WTC11 (cell line): ENCODE results near the gene COL4A3. TPM values are rescaled to one million over a fixed set of nuclear protein-coding genes. Genes with fewer than 3 reads are reported as not detected.

ENCODE experiments used
- ATAC-seq: fragments of 200-7000 bp; cut with Tn5 transposase; 2 replicates; pipeline ENCODE4 v1.10.0; 2021; ENCODE audit warnings: mild to moderate bottlenecking, moderate library complexity
- CTCF ChIA-PET: fragments of 300-600 bp; sonication (Branson Sonifier 250); formaldehyde crosslinking; loops from one replicate; lab custom pipeline; 2021; ENCODE audit warnings: antibody characterized with exemption; lab: Charles Lee
- POLR2A ChIA-PET: fragments of 350-600 bp; sonication (Branson Sonifier 250); formaldehyde crosslinking; loops from one replicate; lab custom pipeline; 2021; ENCODE audit warnings: antibody characterized with exemption; lab: Charles Lee
- DNase-seq: peaks from one replicate; pipeline ENCODE4 v3.0.0; 2021; ENCODE audit warnings: low spot score
- H3K27ac Mint-ChIP-seq: 2 replicates; pipeline ENCODE4 v1.8.0; 2021; ENCODE audit warnings: mixed read lengths
- H3K27me3 Mint-ChIP-seq: 2 replicates; pipeline ENCODE4 v1.8.0; 2021; ENCODE audit warnings: low read depth, mild to moderate bottlenecking, moderate library complexity, mixed read lengths
- H3K36me3 Mint-ChIP-seq: 2 replicates; pipeline ENCODE4 v1.8.0; 2021; ENCODE audit warnings: mixed read lengths
- H3K4me1 Mint-ChIP-seq: 2 replicates; pipeline ENCODE4 v1.8.0; 2022; ENCODE audit warnings: mixed read lengths
- H3K4me3 Mint-ChIP-seq: 2 replicates; pipeline ENCODE4 v1.8.0; 2021; ENCODE audit warnings: mild to moderate bottlenecking, moderate library complexity, mixed read lengths
- H3K9me3 Mint-ChIP-seq: 2 replicates; pipeline ENCODE4 v1.8.0; 2021; ENCODE audit warnings: mixed read lengths
- ATF2 ChIP-seq: sonication (generic); formaldehyde crosslinking; IDR thresholded peaks from 2 replicates; pipeline ENCODE4 v1.8.1; 2022; ENCODE audit warnings: low read depth, missing genetic modification reagents, borderline replicate concordance
- E2F5 ChIP-seq: sonication (generic); formaldehyde crosslinking; IDR thresholded peaks from 2 replicates; pipeline ENCODE4 v1.8.1; 2022; ENCODE audit warnings: mild to moderate bottlenecking, moderate library complexity, missing genetic modification reagents
- ELF4 ChIP-seq: sonication (generic); formaldehyde crosslinking; IDR thresholded peaks from 2 replicates; pipeline ENCODE4 v1.8.1; 2022; ENCODE audit warnings: low read depth, mild to moderate bottlenecking, moderate library complexity, missing genetic modification reagents
- EMX1 ChIP-seq: fragments of 250-450 bp; sonication (Bioruptor Pico); IDR thresholded peaks from 2 replicates; pipeline ENCODE4 v1.8.0; 2021; ENCODE audit warnings: mild to moderate bottlenecking
- NFATC4 ChIP-seq: fragments of 250-450 bp; sonication (Bioruptor Pico); IDR thresholded peaks from 2 replicates; pipeline ENCODE4 v1.9.0; 2021; ENCODE audit warnings: mild to moderate bottlenecking
- NR1H2 ChIP-seq: sonication (generic); formaldehyde crosslinking; IDR thresholded peaks from 2 replicates; pipeline ENCODE4 v1.9.0; 2021; ENCODE audit warnings: mild to moderate bottlenecking, moderate library complexity, missing genetic modification reagents
- OVOL2 ChIP-seq: fragments of 250-450 bp; sonication (Bioruptor Pico); IDR thresholded peaks from 2 replicates; pipeline ENCODE4 v1.9.0; 2021; ENCODE audit warnings: mild to moderate bottlenecking, borderline replicate concordance
- PRRX2 ChIP-seq: fragments of 250-450 bp; sonication (Bioruptor Pico); IDR thresholded peaks from 2 replicates; pipeline ENCODE4 v1.8.0; 2021; ENCODE audit warnings: mild to moderate bottlenecking
- TEAD4 ChIP-seq: sonication (generic); formaldehyde crosslinking; IDR thresholded peaks from 2 replicates; pipeline ENCODE4 v1.8.0; 2022; ENCODE audit warnings: mild to moderate bottlenecking, missing genetic modification reagents
- USF2 ChIP-seq: sonication (generic); formaldehyde crosslinking; IDR thresholded peaks from 2 replicates; pipeline ENCODE4 v1.8.1; 2023; ENCODE audit warnings: mild to moderate bottlenecking, missing genetic modification reagents, moderate library complexity
- total RNA-seq: library from RNA; stranded (reverse); gene quantifications from 3 replicates; pipeline ENCODE4 v1.2.3, GENCODE V29; 2021
- TF ChIP-seq, protein P1 (sequence below): fragments of 250-450 bp; sonication (Bioruptor Pico); conservative IDR thresholded peaks from 2 replicates; pipeline ENCODE4 v1.9.0; 2021; ENCODE audit warnings: mild to moderate bottlenecking
- TF ChIP-seq, protein P2 (sequence below): sonication (generic); formaldehyde crosslinking; IDR thresholded peaks from 2 replicates; pipeline ENCODE4 v1.8.0; 2022; ENCODE audit warnings: mild to moderate bottlenecking, missing genetic modification reagents
- TF ChIP-seq, protein P3 (sequence below): fragments of 250-450 bp; sonication (Bioruptor Pico); IDR thresholded peaks from 2 replicates; pipeline ENCODE4 v1.9.0; 2021; ENCODE audit warnings: mild to moderate bottlenecking

The COL4A3 gene
- total RNA-seq, 1 experiment from 2014 or later: 0.90 TPM

DNA sequence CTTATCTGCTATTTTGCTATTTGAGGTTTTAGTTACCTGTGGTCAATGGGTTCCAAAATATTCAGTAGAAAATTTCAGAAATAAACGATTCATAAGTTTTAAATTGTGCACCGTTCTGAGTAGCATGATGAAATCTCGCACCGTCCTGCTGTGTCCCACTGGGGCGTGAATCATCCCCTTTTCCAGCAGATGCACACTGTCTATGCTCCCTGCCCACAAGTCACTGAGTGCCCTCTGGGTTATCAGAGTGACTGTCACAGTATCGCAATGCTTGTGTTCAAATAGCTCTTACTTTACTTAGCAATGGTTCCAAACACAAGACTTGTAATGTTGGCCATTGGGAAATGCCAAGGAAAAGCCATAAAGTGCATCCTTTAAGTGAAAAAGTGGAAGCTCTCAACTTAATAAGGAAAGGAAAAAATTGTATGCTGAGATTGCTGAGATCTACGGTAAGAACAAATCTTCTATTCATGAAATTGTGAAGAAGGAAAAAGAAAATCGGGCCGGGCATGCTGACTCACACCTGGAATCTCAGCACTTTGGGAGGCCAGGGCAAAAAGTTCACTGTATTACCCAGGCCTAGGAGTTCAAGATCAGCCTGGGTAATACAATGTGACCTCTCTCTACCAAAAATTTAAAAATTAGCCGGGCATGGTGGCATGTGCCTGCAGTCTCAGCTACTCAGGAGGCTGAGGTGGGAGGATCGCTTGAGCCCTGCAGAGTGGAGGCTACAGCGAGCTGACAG lies 13.3 kb downstream of the COL4A3 start:
- POLR2A ChIA-PET: no interaction called here
- no peak for DNase-seq
- TF ChIP-seq, protein P1, sequence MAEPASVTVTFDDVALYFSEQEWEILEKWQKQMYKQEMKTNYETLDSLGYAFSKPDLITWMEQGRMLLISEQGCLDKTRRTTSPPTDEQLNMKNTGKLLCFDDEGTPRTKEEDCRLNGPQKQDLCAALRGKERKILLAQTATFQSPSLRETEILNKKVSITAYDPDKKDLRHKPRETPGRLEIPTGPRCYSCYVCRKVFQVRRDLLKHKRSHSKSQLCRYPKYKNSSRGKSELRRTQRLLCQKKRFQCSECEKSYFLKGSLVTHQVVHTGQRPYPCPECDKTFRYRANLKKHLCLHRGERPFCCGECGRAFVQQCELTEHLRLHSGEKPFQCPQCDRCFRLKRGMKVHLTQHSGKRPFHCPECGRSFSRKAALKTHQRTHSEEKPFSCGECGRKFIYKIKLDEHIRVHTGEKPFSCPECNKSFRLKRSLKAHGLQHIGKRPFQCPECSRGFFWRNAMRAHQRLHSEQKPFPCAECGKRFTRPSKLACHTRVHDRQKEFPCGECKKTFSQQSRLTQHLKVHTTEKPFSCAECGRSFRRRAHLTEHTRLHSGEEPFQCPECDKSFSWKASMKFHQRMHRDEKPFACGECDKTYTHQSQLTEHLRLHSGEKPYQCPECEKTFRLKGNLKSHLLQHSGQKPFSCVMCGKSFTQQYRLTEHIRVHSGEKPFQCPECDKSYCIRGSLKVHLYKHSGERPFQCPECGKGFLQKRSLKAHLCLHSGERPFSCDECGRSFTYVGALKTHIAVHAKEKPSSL: no peak
- no peak for TF ChIP-seq PRRX2
- TF ChIP-seq, protein P2, sequence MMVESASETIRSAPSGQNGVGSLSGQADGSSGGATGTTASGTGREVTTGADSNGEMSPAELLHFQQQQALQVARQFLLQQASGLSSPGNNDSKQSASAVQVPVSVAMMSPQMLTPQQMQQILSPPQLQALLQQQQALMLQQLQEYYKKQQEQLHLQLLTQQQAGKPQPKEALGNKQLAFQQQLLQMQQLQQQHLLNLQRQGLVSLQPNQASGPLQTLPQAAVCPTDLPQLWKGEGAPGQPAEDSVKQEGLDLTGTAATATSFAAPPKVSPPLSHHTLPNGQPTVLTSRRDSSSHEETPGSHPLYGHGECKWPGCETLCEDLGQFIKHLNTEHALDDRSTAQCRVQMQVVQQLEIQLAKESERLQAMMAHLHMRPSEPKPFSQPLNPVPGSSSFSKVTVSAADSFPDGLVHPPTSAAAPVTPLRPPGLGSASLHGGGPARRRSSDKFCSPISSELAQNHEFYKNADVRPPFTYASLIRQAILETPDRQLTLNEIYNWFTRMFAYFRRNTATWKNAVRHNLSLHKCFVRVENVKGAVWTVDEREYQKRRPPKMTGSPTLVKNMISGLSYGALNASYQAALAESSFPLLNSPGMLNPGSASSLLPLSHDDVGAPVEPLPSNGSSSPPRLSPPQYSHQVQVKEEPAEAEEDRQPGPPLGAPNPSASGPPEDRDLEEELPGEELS (CRISPR knock-in tag): no peak
- TF ChIP-seq NR1H2 (CRISPR knock-in tag): no peak
- no peak for TF ChIP-seq TEAD4 (CRISPR knock-in tag)
- no peak for TF ChIP-seq NFATC4 (CRISPR knock-in tag)
- TF ChIP-seq, protein P3, sequence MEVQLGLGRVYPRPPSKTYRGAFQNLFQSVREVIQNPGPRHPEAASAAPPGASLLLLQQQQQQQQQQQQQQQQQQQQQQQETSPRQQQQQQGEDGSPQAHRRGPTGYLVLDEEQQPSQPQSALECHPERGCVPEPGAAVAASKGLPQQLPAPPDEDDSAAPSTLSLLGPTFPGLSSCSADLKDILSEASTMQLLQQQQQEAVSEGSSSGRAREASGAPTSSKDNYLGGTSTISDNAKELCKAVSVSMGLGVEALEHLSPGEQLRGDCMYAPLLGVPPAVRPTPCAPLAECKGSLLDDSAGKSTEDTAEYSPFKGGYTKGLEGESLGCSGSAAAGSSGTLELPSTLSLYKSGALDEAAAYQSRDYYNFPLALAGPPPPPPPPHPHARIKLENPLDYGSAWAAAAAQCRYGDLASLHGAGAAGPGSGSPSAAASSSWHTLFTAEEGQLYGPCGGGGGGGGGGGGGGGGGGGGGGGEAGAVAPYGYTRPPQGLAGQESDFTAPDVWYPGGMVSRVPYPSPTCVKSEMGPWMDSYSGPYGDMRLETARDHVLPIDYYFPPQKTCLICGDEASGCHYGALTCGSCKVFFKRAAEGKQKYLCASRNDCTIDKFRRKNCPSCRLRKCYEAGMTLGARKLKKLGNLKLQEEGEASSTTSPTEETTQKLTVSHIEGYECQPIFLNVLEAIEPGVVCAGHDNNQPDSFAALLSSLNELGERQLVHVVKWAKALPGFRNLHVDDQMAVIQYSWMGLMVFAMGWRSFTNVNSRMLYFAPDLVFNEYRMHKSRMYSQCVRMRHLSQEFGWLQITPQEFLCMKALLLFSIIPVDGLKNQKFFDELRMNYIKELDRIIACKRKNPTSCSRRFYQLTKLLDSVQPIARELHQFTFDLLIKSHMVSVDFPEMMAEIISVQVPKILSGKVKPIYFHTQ (CRISPR knock-in tag): no peak
- TF ChIP-seq USF2 (CRISPR knock-in tag): no peak
- TF ChIP-seq ATF2: no peak
- TF ChIP-seq EMX1 (CRISPR knock-in tag): no peak
- no peak for TF ChIP-seq E2F5 (CRISPR knock-in tag)
- ATAC-seq: no peak
- Mint-ChIP-seq H3K4me1 (peaks cover 26% of the 10 kb centered on the region), H3K9me3 (peaks cover 5% of the 10 kb centered on the region), H3K27ac (no peak overlapping the region), H3K36me3 (no peaks in the 10 kb centered on the region), H3K4me3 (no peak overlapping the region), H3K27me3 (no peaks in the 10 kb centered on the region)
- CTCF ChIA-PET: interaction anchor here (0.6 to 1.1 kb wide), 9 partner anchors 8 to 186 kb away, joined by 3 to 5 read pairs (median 4); no protein-coding TSS in a partner anchor

DNA sequence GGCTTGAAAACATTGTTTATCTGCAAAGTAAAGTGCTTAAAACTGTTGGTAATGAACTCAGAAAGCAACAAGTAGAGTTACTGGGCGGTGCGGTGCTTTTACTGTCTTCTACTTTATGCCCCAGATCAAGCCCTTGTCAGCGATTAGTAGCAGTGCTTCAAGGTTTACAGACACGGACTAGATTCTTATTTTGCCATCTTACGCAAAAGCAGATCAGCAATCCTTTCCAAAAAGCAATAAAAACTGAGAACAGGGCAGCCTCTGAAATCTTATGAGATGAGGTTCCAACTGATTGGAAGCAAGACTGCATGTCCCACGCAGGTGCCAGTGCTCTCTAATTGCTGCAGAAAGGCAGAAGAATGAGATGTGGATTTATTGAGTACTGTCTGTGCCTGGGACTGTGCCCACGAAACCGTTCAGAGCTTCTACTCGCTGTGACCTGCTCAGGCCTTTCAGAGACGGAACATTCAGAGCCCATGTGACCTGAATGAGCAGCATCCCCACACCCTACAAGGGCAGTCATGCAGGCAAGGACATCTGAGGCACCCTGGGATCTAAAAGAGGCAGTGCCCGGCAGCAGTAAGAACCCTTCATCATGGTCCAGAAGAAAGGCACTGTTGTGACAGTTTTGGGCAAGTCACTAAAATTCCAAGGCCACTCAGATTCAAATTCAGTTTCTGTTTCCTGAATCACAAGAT lies 15.7 kb downstream of the COL4A3 start:
- Mint-ChIP-seq H3K4me3 (no peak overlapping the region), H3K36me3 (peaks cover 9% of the 10 kb centered on the region; the same call in 1 of the 2 replicates), H3K27me3 (no peaks in the 10 kb centered on the region), H3K9me3 (peaks cover 16% of the 10 kb centered on the region), H3K4me1 (peaks cover 21% of the 10 kb centered on the region), H3K27ac (no peak overlapping the region)
- ChIA-PET CTCF (no interaction called here), POLR2A (no interaction called here)
- no peak for TF ChIP-seq OVOL2 (CRISPR knock-in tag)
- peak; percentile 54 for TF ChIP-seq USF2 (CRISPR knock-in tag)
- TF ChIP-seq ELF4 (CRISPR knock-in tag): no peak
- DNase-seq (no peak), ATAC-seq (peak; percentile 73)
